Measurements from ENCODE around the gene RPE. TPM values are rescaled to one million over a fixed set of nuclear protein-coding genes. Genes with fewer than 3 reads are reported as not detected.

Gene RPE
- total RNA-seq, result 61.4 and 64.1 TPM in 2 replicates

DNA sequence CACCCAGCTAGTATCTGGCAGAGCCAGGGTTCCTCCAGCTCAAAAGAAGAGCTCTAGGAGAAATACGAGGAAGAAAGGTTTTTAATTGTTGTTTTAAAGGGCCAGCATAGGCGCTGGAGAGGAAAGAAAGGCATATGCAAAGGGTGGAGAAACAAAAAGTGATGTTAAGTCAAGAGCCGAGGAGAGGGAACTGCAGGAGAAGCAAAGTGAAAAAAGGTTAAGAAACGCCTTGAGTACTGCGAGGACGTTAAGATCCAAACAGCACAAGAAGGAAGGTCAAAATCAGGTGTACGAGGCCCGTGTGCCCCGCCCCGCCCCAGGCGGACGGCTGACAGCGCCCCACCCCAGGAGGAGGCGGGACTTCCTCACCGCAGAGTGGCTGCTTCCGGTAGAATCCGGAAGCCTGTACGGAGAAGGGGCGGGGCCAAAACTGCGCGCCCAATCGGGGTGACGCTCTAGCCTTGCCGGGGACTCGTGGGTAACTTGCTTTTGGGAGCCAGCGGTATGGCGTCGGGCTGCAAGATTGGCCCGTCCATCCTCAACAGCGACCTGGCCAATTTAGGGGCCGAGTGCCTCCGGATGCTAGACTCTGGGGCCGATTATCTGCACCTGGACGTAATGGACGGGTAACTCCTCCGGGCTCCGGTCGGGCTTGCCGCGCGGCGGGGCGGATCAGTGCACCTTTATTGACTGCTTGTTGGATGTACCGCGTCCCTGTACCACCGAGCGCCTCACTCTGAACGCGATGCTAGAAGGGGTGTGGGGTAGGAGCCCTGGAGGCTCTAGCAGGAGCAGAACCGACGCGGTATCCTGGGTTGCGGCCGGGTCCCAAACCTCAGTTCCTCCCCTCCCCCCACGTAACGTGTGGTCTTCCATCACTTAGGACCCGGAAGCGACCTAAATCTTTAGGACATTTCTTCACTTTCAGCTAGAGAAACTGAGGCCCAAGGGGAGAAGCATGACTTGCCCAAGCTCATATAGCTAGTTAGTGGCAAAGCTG is at the start of gene RPE:
Gene RPE, plus strand, starts transcription at position 481 of the 1,000 bp plus-strand sequence. Its CDS starts 24 bp downstream, at position 505.
- intact Hi-C loops (cut with micrococcal nuclease), result loop anchor here (1.0 to 5.0 kb wide), 2 partner anchors 168 to 475 kb away; partner anchors contain the start of gene LANCL1
- Mint-ChIP-seq H3K27me3 (no peaks in the 10 kb centered on the region), H3K36me3 (ENCODE audit: low read depth) (peaks cover 21% of the 10 kb centered on the region), H3K9me3 (peaks cover 3% of the 10 kb centered on the region), H3K4me3 (peak within 1 kb of the TSS; percentile 99), H3K27ac (peak within 1 kb of the TSS; percentile 91), H3K4me1 (peaks cover 42% of the 10 kb centered on the region)
- peak; percentile 99 for DNase-seq

DNA sequence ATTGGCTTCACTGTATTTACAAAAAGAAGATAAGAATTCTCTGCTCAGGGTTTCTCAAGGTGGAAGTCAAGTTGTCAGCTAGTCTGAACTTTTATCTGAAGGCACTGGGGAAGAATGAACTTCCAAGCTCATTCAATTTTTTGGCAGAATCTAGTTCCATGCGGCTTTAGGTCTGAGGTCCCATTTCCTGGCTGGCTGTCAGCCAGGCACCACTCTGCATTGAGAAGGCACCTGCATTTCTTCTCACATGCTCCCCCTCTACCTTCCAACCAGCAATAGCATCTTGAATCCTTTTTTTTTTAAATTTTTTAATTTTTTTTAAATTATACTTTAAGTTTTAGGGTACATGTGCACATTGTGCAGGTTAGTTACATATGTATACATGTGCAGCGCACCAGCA is 46.2 kb upstream of the RPE start:
- Mint-ChIP-seq H3K27ac (no peak overlapping the region), H3K4me1 (no peaks in the 10 kb centered on the region), H3K27me3 (peaks cover 8% of the 10 kb centered on the region), H3K4me3 (no peak overlapping the region), H3K36me3 (ENCODE audit: low read depth) (no peaks in the 10 kb centered on the region), H3K9me3 (no peaks in the 10 kb centered on the region)
- intact Hi-C loops (cut with micrococcal nuclease), result no loop called here
- DNase-seq, result no peak

DNA sequence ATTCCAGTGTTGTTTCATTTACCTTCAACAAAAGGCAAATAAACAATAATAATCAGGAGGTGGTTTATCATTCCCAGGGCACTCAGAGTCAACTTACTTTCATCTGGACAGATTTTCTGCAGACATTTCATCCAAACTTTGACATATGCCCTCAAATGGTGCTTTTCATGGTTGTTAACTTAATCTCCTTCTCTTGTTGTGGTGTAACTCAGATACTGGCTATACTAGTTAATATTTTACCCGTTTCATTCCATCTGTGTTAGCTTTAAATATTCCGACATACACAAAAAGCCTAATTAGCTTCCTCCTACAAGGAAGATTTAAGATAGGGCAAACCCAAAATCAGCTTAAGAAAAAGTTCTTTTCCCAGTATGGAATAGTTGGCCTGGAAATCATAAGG is 44.4 kb upstream of the RPE start:
- DNase-seq, result no peak
- no peak overlapping the region for H3K4me3 Mint-ChIP-seq
- peaks cover 8% of the 10 kb centered on the region for H3K27me3 Mint-ChIP-seq
- H3K4me1 Mint-ChIP-seq, result no peaks in the 10 kb centered on the region
- H3K9me3 Mint-ChIP-seq, result no peaks in the 10 kb centered on the region
- H3K27ac Mint-ChIP-seq, result no peak overlapping the region
- no peaks in the 10 kb centered on the region for H3K36me3 Mint-ChIP-seq (ENCODE audit: low read depth)
- intact Hi-C loops (cut with micrococcal nuclease), result no loop called here

DNA sequence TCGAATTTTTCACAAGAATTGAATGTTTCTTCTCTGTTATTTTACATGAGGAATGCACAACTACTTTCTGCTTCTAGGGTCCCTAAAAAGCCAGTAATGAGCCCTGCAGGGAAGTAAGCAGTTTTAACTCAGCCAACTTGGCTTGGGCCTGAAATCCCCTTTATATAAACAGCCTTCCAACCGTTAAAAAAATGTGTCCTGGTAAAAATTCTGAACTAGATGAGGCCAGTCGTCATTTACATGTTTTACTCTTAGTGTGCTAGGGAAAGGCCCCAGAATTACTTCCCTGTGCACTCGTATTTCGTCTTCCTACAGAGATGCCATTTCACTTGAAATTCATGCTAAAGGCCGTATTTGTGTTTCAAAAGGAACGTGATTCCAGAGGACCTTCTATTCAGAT is 42.4 kb upstream of the RPE start:
- H3K4me3 Mint-ChIP-seq, result no peak overlapping the region
- no peaks in the 10 kb centered on the region for H3K36me3 Mint-ChIP-seq (ENCODE audit: low read depth)
- peaks cover 8% of the 10 kb centered on the region for H3K27me3 Mint-ChIP-seq
- no peak overlapping the region for H3K27ac Mint-ChIP-seq
- DNase-seq, result no peak
- intact Hi-C loops (cut with micrococcal nuclease), result no loop called here
- H3K4me1 Mint-ChIP-seq, result no peaks in the 10 kb centered on the region
- H3K9me3 Mint-ChIP-seq, result no peaks in the 10 kb centered on the region

DNA sequence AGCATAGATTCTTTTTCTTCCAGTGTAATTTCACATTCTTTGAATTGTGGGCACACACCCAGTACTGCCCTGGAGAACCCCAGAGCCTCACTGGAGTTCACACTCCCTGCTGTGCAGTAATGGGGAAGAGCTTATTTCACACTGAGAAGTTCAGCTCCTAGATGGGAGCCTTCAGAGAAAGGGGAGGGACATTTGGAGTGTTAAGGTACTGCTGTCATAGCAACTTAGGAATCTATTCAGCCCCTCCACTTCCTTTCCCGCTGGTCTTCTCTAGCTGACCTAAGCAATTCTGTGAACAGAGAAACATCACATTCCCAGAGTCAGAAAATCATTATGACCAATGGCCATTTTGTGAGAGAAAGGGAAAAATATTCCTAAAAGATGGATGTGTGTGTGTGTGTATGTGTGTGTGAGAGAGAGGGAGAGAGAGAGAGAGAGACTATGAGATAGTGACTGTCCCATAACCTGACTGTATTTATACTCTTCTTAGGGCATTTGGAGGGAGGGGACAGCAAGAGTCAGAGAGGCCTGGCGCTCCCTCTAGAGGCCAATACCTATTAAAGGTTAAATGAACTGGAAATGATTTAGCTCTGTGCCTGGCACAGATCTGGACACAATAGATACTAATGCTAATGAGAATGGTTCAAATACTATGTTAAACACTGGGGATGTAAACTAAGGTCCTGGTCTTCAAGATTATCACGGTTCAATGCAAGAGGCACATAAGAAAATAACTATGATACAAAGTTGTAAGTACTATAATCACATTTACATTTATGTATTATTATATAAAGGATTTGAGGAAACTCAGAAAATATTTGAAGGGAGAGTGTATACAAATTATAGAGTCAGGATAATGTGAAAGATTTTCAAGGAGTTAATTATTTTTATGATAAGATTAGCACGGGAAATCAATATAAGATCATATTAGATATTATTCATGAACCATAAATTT is 41.5 kb upstream of the RPE start:
- no peak overlapping the region for H3K4me3 Mint-ChIP-seq
- no peaks in the 10 kb centered on the region for H3K4me1 Mint-ChIP-seq
- intact Hi-C loops (cut with micrococcal nuclease), result loop anchor here (1.0 kb wide), 1 partner anchor 1566 kb away; no protein-coding TSS in a partner anchor
- peaks cover 8% of the 10 kb centered on the region for H3K27me3 Mint-ChIP-seq
- no peaks in the 10 kb centered on the region for H3K36me3 Mint-ChIP-seq (ENCODE audit: low read depth)
- H3K9me3 Mint-ChIP-seq, result no peaks in the 10 kb centered on the region
- no peak overlapping the region for H3K27ac Mint-ChIP-seq
- DNase-seq, result peak; percentile 75

DNA sequence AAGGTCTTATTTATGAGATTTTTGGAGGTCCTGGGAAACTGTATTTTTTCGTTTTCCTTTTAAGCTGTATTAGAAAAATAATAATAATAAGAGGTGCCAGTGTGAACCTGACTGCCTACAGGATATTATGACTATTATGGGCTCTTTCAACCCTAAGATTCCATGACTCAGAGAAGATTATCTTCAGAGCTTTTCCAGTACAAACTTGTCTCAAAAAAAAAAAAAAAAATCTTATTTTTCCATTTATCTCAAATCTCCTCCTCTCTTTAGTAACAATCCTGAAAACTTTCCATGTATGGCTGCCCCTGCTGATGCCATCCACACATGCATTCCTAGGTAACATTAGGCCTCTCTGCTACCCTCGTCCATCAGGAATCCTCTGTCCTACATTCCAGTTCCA is 36.7 kb upstream of the RPE start:
- H3K4me1 Mint-ChIP-seq, result no peaks in the 10 kb centered on the region
- H3K9me3 Mint-ChIP-seq, result no peaks in the 10 kb centered on the region
- H3K4me3 Mint-ChIP-seq, result no peak overlapping the region
- H3K27me3 Mint-ChIP-seq, result peaks cover 6% of the 10 kb centered on the region
- H3K27ac Mint-ChIP-seq, result no peak overlapping the region
- intact Hi-C loops (cut with micrococcal nuclease), result no loop called here
- DNase-seq, result no peak
- no peaks in the 10 kb centered on the region for H3K36me3 Mint-ChIP-seq (ENCODE audit: low read depth)

DNA sequence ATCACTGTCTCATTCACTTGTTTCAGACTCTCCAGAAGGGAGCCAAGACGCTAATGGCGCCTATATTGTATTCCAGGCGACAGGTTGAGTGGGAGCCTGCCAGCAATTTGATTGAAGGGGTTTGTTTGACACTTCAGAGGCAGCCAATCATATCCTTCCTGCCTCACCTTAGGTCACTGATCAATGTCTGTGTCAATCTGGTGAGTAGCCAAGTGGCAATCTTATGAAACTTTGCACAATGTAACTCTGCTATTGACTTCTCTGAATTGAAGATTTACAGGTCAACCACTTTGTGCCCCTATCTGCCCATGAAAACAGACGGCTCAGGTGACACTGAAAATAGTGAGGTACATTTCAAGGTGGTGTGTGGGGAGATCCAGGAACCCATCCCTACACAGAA is 32.7 kb upstream of the RPE start:
- no peak overlapping the region for H3K27ac Mint-ChIP-seq
- H3K27me3 Mint-ChIP-seq, result peaks cover 8% of the 10 kb centered on the region
- H3K9me3 Mint-ChIP-seq, result no peaks in the 10 kb centered on the region
- intact Hi-C loops (cut with micrococcal nuclease), result no loop called here
- H3K4me1 Mint-ChIP-seq, result no peaks in the 10 kb centered on the region
- DNase-seq, result no peak
- no peaks in the 10 kb centered on the region for H3K36me3 Mint-ChIP-seq (ENCODE audit: low read depth)
- H3K4me3 Mint-ChIP-seq, result no peak overlapping the region

DNA sequence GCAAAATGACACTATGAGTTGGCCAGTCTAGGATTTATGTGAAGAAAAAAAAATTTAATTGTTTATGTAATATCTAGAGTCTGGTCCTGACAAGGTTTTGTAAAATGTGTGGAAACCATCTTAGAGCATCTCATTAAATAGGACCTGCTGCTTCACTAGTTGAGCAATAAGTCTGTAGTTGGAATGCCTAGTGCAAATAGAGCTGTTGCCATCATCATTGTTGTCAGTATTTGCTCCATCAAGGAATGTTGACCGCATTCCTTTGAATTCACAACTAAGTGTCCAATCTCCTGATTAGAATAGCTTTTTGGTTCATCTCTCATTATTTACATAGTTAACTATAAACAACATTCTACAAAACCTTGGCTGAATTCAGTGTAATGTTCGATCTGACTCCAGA is 32.2 kb upstream of the RPE start:
- Mint-ChIP-seq H3K9me3 (no peaks in the 10 kb centered on the region), H3K27ac (no peak overlapping the region), H3K36me3 (ENCODE audit: low read depth) (no peaks in the 10 kb centered on the region), H3K4me1 (no peaks in the 10 kb centered on the region), H3K27me3 (peaks cover 8% of the 10 kb centered on the region), H3K4me3 (no peak overlapping the region)
- no peak for DNase-seq
- intact Hi-C loops (cut with micrococcal nuclease), result no loop called here

DNA sequence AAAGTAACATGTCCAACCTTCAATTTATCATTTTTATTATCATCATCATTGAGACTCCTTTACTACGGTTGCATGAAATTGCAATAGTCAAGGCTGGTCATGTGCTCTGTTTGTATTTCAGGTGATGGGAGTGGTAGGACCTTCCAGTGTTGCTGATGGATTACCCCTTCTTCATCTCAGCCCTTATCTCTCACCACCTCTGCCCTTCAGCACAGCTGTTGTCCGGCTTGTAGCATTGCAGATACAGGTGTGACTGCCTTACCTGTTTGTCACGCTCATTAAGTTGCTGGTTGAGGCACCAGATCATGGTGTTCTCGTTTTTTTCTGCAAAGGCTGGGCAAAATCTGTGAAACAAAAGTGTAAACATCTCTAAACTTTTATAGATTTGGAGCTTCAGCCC is 31.7 kb upstream of the RPE start:
- no peak overlapping the region for H3K27ac Mint-ChIP-seq
- no peaks in the 10 kb centered on the region for H3K9me3 Mint-ChIP-seq
- intact Hi-C loops (cut with micrococcal nuclease), result no loop called here
- no peaks in the 10 kb centered on the region for H3K4me1 Mint-ChIP-seq
- no peak overlapping the region for H3K4me3 Mint-ChIP-seq
- H3K27me3 Mint-ChIP-seq, result peaks cover 8% of the 10 kb centered on the region
- no peak for DNase-seq
- H3K36me3 Mint-ChIP-seq (ENCODE audit: low read depth), result no peaks in the 10 kb centered on the region

DNA sequence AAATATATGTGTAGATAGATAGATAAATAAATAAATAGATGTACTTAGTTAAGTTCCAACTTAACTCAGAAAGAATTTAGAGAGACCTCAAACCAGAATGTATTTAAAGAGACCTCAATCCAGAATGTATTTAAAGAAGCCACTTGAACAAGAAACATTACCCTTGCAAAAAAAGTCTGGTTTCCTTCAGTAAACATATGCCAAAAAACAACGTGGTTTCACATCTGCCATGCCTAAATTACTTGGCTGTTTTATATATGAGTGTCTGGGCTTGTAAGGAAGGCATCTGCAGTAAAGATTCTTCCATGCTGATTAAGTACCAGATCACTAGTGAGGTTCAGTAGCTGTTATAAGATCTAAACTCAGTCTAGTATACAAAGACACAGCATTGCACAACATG is 29.1 kb upstream of the RPE start:
- Mint-ChIP-seq H3K27me3 (peaks cover 8% of the 10 kb centered on the region), H3K36me3 (ENCODE audit: low read depth) (no peaks in the 10 kb centered on the region), H3K4me1 (no peaks in the 10 kb centered on the region), H3K4me3 (no peak overlapping the region), H3K27ac (no peak overlapping the region), H3K9me3 (no peaks in the 10 kb centered on the region)
- no peak for DNase-seq
- intact Hi-C loops (cut with micrococcal nuclease), result no loop called here

DNA sequence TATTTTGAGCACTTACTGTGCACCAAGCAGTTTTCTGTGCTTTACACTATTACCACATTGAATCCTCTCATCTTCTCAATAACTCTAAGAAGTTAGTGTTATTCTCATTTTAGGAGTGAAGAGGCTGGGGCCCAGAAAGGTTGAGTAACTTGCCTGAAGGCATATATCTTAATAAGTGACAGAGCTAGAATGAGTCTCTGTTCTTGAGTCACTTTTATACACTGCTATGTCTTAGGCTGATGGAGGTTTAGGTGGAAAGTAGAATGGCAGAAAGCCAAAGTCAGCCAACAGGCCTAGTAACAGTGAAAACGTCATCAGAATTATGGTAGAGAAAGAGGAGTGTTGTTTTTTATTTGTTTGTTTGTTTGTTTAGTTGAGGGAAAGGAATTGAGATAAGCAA is 27.9 kb upstream of the RPE start:
- no peaks in the 10 kb centered on the region for H3K36me3 Mint-ChIP-seq (ENCODE audit: low read depth)
- no peaks in the 10 kb centered on the region for H3K4me1 Mint-ChIP-seq
- no peak overlapping the region for H3K27ac Mint-ChIP-seq
- no peaks in the 10 kb centered on the region for H3K9me3 Mint-ChIP-seq
- no peak for DNase-seq
- H3K27me3 Mint-ChIP-seq, result peaks cover 8% of the 10 kb centered on the region
- intact Hi-C loops (cut with micrococcal nuclease), result no loop called here
- H3K4me3 Mint-ChIP-seq, result no peak overlapping the region

DNA sequence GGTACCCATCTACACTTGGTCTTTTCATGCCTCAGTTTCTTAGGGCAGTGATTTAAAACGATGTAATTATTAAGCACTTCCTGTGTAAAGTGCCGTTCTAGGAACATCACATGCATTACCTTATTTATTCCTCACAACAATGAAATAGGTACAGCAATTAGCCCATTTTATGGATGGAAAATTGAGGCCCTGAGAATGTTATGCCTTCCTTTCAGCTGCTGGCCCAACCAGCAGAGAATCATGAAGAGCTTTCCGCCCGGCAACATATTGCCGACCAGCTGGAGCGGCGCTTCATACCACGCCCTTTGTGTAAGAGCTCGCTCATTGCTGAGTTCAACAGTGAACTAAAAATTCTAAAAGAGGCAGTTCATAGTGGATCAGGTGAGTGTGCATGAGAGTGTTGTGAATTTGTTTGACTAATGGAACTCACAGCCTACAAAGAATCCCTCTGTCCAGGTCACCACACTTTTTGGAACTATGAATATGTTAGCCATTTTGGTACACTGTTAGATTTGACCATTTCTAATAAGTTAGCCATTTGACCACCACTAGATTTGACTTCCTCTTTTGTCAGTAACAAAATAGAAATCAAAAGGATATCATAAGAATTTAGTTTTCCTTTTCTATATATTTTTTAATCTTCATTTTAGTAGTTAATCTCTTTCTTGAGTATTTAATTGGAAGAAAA is 25.6 kb upstream of the RPE start:
- no peaks in the 10 kb centered on the region for H3K9me3 Mint-ChIP-seq
- DNase-seq, result no peak
- no peak overlapping the region for H3K4me3 Mint-ChIP-seq
- H3K36me3 Mint-ChIP-seq (ENCODE audit: low read depth), result no peaks in the 10 kb centered on the region
- no peak overlapping the region for H3K27ac Mint-ChIP-seq
- intact Hi-C loops (cut with micrococcal nuclease), result loop anchor here (1.0 kb wide), 2 partner anchors 218 to 222 kb away; no protein-coding TSS in a partner anchor
- H3K27me3 Mint-ChIP-seq, result peaks cover 10% of the 10 kb centered on the region
- H3K4me1 Mint-ChIP-seq, result no peaks in the 10 kb centered on the region

All from activated CD4-positive, alpha-beta T cell treated with anti-CD3 and anti-CD28 coated beads, Interleukin-2, amount 10 ng/mL, durations not matched to agents 24 days and 14 days (primary cell).